ENCODE results near the gene ZCCHC7.
A peak's percentile ranks its signal among the peaks of the same experiment; 100 is the strongest.
"Not testable (repeated sequence)": the region's sequence is repeated elsewhere in the genome, so short reads cannot be mapped to it uniquely, and the experiment has no call there.

Gene ZCCHC7

GRCh38 chr9:37290366-37290939, 170.1 kb downstream of the ZCCHC7 start:
- peak overlapping the region; percentile 43 for H3K4me3 ChIP-seq (replicated peaks; ENCODE audit: low read depth, low read length)
- no peaks in the 10 kb centered on the region for H3K27me3 ChIP-seq (replicated peaks; ENCODE audit: control insufficient read depth, insufficient read depth, low read length)
- TF ChIP-seq CTCF (IDR thresholded peaks at IDR 0.05; ENCODE audit: insufficient read depth, low read length, poor library complexity, severe bottlenecking) = no peak
- no peaks in the 10 kb centered on the region for H3K36me3 ChIP-seq (ENCODE audit: control insufficient read depth, insufficient read depth, low read length)
- DNase-seq (ENCODE audit: extremely low read depth, insufficient read length) = peak; percentile 49

GRCh38 chr9:37290940-37291485, 170.6 kb downstream of the ZCCHC7 start:
- Histone ChIP-seq H3K36me3 (ENCODE audit: control insufficient read depth, insufficient read depth, low read length) (no peaks in the 10 kb centered on the region), H3K27me3 (replicated peaks; ENCODE audit: control insufficient read depth, insufficient read depth, low read length) (no peaks in the 10 kb centered on the region), H3K4me3 (replicated peaks; ENCODE audit: low read depth, low read length) (peak overlapping the region; percentile 43)
- TF ChIP-seq CTCF (IDR thresholded peaks at IDR 0.05; ENCODE audit: insufficient read depth, low read length, poor library complexity, severe bottlenecking) = no peak
- DNase-seq (ENCODE audit: extremely low read depth, insufficient read length) = peak; percentile 64

GRCh38 chr9:37291612-37292238, 171.4 kb downstream of the ZCCHC7 start:
- not testable (repeated sequence) for H3K27me3 ChIP-seq (replicated peaks; ENCODE audit: control insufficient read depth, insufficient read depth, low read length); DNase-seq (ENCODE audit: extremely low read depth, insufficient read length); H3K36me3 ChIP-seq (ENCODE audit: control insufficient read depth, insufficient read depth, low read length); H3K4me3 ChIP-seq (replicated peaks; ENCODE audit: low read depth, low read length)

GRCh38 chr9:37292896-37293295, 172.5 kb downstream of the ZCCHC7 start:
- Histone ChIP-seq H3K27me3 (replicated peaks; ENCODE audit: control insufficient read depth, insufficient read depth, low read length) (no peaks in the 10 kb centered on the region), H3K36me3 (ENCODE audit: control insufficient read depth, insufficient read depth, low read length) (no peaks in the 10 kb centered on the region; the same call in 1 of the 2 replicates), H3K4me3 (replicated peaks; ENCODE audit: low read depth, low read length) (no peak overlapping the region)
- no peak for DNase-seq (ENCODE audit: extremely low read depth, insufficient read length)
- TF ChIP-seq CTCF (IDR thresholded peaks at IDR 0.05; ENCODE audit: insufficient read depth, low read length, poor library complexity, severe bottlenecking) = no peak

- peak; percentile 74 for DNase-seq (ENCODE audit: extremely low read depth, insufficient read length)
- Histone ChIP-seq H3K27me3 (replicated peaks; ENCODE audit: control insufficient read depth, insufficient read depth, low read length) (no peaks in the 10 kb centered on the region), H3K4me3 (replicated peaks; ENCODE audit: low read depth, low read length) (peak overlapping the region; percentile 4), H3K36me3 (ENCODE audit: control insufficient read depth, insufficient read depth, low read length) (no peaks in the 10 kb centered on the region; the same call in 1 of the 2 replicates)
- no peak for TF ChIP-seq CTCF (IDR thresholded peaks at IDR 0.05; ENCODE audit: insufficient read depth, low read length, poor library complexity, severe bottlenecking)
These were observed 173.5 kb downstream of the ZCCHC7 start for GRCh38 chr9:37293664-37294524.

GRCh38 chr9:37295178-37295577, 174.8 kb downstream of the ZCCHC7 start:
- H3K27me3 ChIP-seq (replicated peaks; ENCODE audit: control insufficient read depth, insufficient read depth, low read length) = no peaks in the 10 kb centered on the region
- H3K4me3 ChIP-seq (replicated peaks; ENCODE audit: low read depth, low read length) = no peak overlapping the region
- no peaks in the 10 kb centered on the region; the same call in 1 of the 2 replicates for H3K36me3 ChIP-seq (ENCODE audit: control insufficient read depth, insufficient read depth, low read length)
- DNase-seq (ENCODE audit: extremely low read depth, insufficient read length) = no peak
- no peak for TF ChIP-seq CTCF (IDR thresholded peaks at IDR 0.05; ENCODE audit: insufficient read depth, low read length, poor library complexity, severe bottlenecking)
